Fibroblast of lung (primary cell): Measurements from ENCODE around the gene P3H1. TPM values are rescaled to one million over a fixed set of nuclear protein-coding genes. Genes with fewer than 3 reads are reported as not detected.
"Not testable (repeated sequence)": the region's sequence is repeated elsewhere in the genome, so short reads cannot be mapped to it uniquely, and the experiment has no call there.

Experiments
- DNase-seq, 2 donors: peaks; one replicate each; pipeline versions ENCODE4 v3.0.0 to v3.0.0-alpha.2; 2010; ENCODE audit warnings: low read depth in 2 of 2
- H2AFZ ChIP-seq: 2 replicates; pipeline ENCODE4 v1.5.1; 2012; ENCODE audit warnings: low read length, control low read depth, inconsistent platforms
- H3K27ac ChIP-seq: 2 replicates; pipeline ENCODE4 v1.5.1; 2011; ENCODE audit warnings: low read length, control low read depth; ENCODE audit not compliant: insufficient read depth
- H3K27me3 ChIP-seq: 2 replicates; pipeline ENCODE4 v1.5.1; 2011; ENCODE audit warnings: mild to moderate bottlenecking, low read length; ENCODE audit not compliant: control insufficient read depth, insufficient read depth
- H3K36me3 ChIP-seq: 2 replicates; pipeline ENCODE4 v1.5.1; 2011; ENCODE audit warnings: low read length; ENCODE audit not compliant: control insufficient read depth, insufficient read depth
- H3K4me1 ChIP-seq: 2 replicates; pipeline ENCODE4 v1.5.1; 2011; ENCODE audit warnings: low read length; ENCODE audit not compliant: control insufficient read depth, insufficient read depth; ENCODE audit errors: extremely low read depth
- H3K4me2 ChIP-seq: 2 replicates; pipeline ENCODE4 v1.5.1; 2011; ENCODE audit warnings: low read length, control low read depth; ENCODE audit not compliant: insufficient read depth; ENCODE audit errors: extremely low read depth
- H3K4me3 ChIP-seq, 4 experiments: fragments of 200-600 bp in 1 of 4; sonication (generic) in 1 of 4; replicated peaks in 1 of 4; 2 replicates each; pipeline ENCODE4 v1.5.1; 2011 to 2016; ENCODE audit warnings: low read length in 4 of 4, low read depth in 3 of 4, mild to moderate bottlenecking in 3 of 4, control low read depth in 2 of 4, inconsistent platforms in 1 of 4, mixed read lengths in 1 of 4; ENCODE audit not compliant: insufficient read depth in 1 of 4; ENCODE audit errors: control extremely low read depth in 1 of 4
- H3K79me2 ChIP-seq: 2 replicates; pipeline ENCODE4 v1.5.1; 2012; ENCODE audit warnings: mild to moderate bottlenecking, low read length, inconsistent platforms; ENCODE audit not compliant: control insufficient read depth, insufficient read depth
- H3K9ac ChIP-seq: 2 replicates; pipeline ENCODE4 v1.5.1; 2011; ENCODE audit warnings: mild to moderate bottlenecking, low read length, control low read depth; ENCODE audit not compliant: insufficient read depth
- H3K9me3 ChIP-seq: 2 replicates; pipeline ENCODE4 v1.5.1; 2012; ENCODE audit warnings: low read depth, low read length; ENCODE audit not compliant: control insufficient read depth, insufficient read depth
- H4K20me1 ChIP-seq: 2 replicates; pipeline ENCODE4 v1.5.1; 2011; ENCODE audit warnings: low read length; ENCODE audit not compliant: control insufficient read depth, insufficient read depth; ENCODE audit errors: extremely low read depth
- CTCF ChIP-seq, 2 donors: IDR thresholded peaks in 1 of 2; conservative IDR thresholded peaks in 1 of 2; 1 replicate in 1 of 2; 2 replicates in 1 of 2; pipeline ENCODE4 v1.5.1; 2011 to 2012; ENCODE audit warnings: low read length in 2 of 2, control low read depth in 1 of 2, inconsistent platforms in 1 of 2, low read depth in 1 of 2, mild to moderate bottlenecking in 1 of 2
- EZH2 ChIP-seq: IDR thresholded peaks from 2 replicates; pipeline ENCODE4 v1.5.1; 2012; ENCODE audit warnings: low read length, control low read depth, mild to moderate bottlenecking; ENCODE audit errors: missing control alignments
- polyA plus RNA-seq, 2 donors: library from polyadenylated mRNA; depleted of rRNA in 1 of 2; stranded (reverse) in 1 of 2; unstranded in 1 of 2; fragments of >200 nt; gene quantifications; 2 replicates each; pipeline ENCODE4 v1.2.1, GENCODE V29; 2011 to 2012; ENCODE audit warnings: missing spikeins in 1 of 2
- total RNA-seq: library from RNA; depleted of rRNA; stranded (reverse); fragments of >200 nt; gene quantifications from 2 replicates; pipeline ENCODE4 v1.2.1, GENCODE V29; 2014

Gene P3H1
- total and polyA plus RNA-seq, 2 donors (not counting 1 experiment from before 2014, with no cell fraction given) = 68.5 to 108 TPM

GRCh38 chr1:42720868-42721267, 46.0 kb downstream of the P3H1 start:
- H3K4me2 ChIP-seq = no peak overlapping the region
- no peaks in the 10 kb centered on the region for H4K20me1 ChIP-seq
- no peaks in the 10 kb centered on the region for H3K27me3 ChIP-seq
- H2AFZ ChIP-seq = no peak overlapping the region
- no peak overlapping the region for H3K4me3 ChIP-seq
- no peaks in the 10 kb centered on the region for H3K79me2 ChIP-seq
- H3K4me1 ChIP-seq = no peaks in the 10 kb centered on the region
- H3K27ac ChIP-seq = no peak overlapping the region
- no peaks in the 10 kb centered on the region for H3K9me3 ChIP-seq
- TF ChIP-seq EZH2 = no peak
- no peak for TF ChIP-seq CTCF (conservative IDR thresholded peaks at IDR 0.05 in 1 of 2, IDR thresholded peaks at IDR 0.05 in 1 of 2; ENCODE audit: low read depth in 1 of 2, low read length in 2 of 2)
- H3K9ac ChIP-seq = no peak overlapping the region
- DNase-seq = no peak
- H3K36me3 ChIP-seq = peaks cover under 1% of the 10 kb centered on the region

GRCh38 chr1:42714441-42714840, 52.4 kb downstream of the P3H1 start:
- H4K20me1 ChIP-seq, H3K36me3 ChIP-seq, H3K9ac ChIP-seq, DNase-seq, H3K4me1 ChIP-seq, H3K9me3 ChIP-seq, H3K27me3 ChIP-seq, H3K79me2 ChIP-seq, H3K27ac ChIP-seq, H3K4me2 ChIP-seq, H2AFZ ChIP-seq, H3K4me3 ChIP-seq: not testable (repeated sequence)

- Histone ChIP-seq H3K4me1 (no peaks in the 10 kb centered on the region), H3K4me2 (no peak overlapping the region), H4K20me1 (no peaks in the 10 kb centered on the region), H3K9me3 (no peaks in the 10 kb centered on the region), H3K79me2 (peaks cover 4% of the 10 kb centered on the region), H3K36me3 (peaks cover 1% of the 10 kb centered on the region), H2AFZ (no peak overlapping the region), H3K4me3 (no peak overlapping the region), H3K27me3 (no peaks in the 10 kb centered on the region), H3K9ac (no peak overlapping the region), H3K27ac (no peak overlapping the region)
- TF ChIP-seq EZH2 (no peak), CTCF (conservative IDR thresholded peaks at IDR 0.05 in 1 of 2, IDR thresholded peaks at IDR 0.05 in 1 of 2; ENCODE audit: low read depth in 1 of 2, low read length in 2 of 2) (no peak)
- no peak for DNase-seq
These were observed 53.5 kb downstream of the P3H1 start for GRCh38 chr1:42713293-42713692.

GRCh38 chr1:42712808-42713207, 54.0 kb downstream of the P3H1 start:
- not testable (repeated sequence) for H3K4me3 ChIP-seq, H3K9me3 ChIP-seq, H3K9ac ChIP-seq, H2AFZ ChIP-seq, H3K27ac ChIP-seq, H4K20me1 ChIP-seq, H3K4me1 ChIP-seq, DNase-seq, H3K4me2 ChIP-seq, H3K79me2 ChIP-seq, H3K27me3 ChIP-seq, H3K36me3 ChIP-seq
